Erythroblast (primary cell): ENCODE results near the gene DDOST.

Source experiments
- DNase-seq, 2 experiments: peaks; one replicate each; lab custom pipeline; 2025; lab: John Stamatoyannopoulos, UW
- GATA1 ChIP-seq: IDR thresholded peaks from 2 replicates; pipeline ENCODE4 v1.6.1; 2011; ENCODE audit warnings: low read depth, mild to moderate bottlenecking, control low read depth, low read length, moderate library complexity
- POLR2A ChIP-seq: IDR thresholded peaks from 2 replicates; pipeline ENCODE4 v1.6.1; 2011; ENCODE audit warnings: mild to moderate bottlenecking, low read length

Gene DDOST

GRCh38 chr1:20636785-20637347 lies 24.3 kb downstream of the DDOST start:
- TF ChIP-seq GATA1 = no peak
- TF ChIP-seq POLR2A = no peak
- DNase-seq = no peak

DNA sequence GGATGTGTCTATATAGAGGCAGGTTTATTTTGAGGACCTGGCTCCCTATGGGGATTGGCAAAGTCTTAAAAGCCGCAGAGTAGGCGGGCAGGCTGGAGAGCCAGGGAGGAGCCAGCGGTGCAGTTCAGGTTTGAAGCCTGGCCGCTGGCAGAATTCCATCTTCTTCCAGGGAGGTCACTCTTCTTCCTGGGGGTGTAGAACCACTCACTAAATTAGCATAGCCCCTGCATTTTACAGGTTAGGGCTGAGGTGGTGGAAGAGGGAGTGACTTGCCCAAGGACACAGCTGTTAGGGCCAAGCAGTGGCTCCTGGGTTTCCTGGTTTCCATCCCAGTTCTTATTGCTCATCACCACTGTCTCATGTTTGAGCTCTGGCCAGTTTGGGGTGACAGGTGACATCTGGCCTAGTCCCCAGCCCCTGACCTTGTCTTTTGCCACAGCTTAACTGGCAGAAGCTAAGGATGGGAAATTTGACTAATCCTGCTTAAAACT lies 26.5 kb downstream of the DDOST start:
- DNase-seq = peak; percentile 46 to 56
- TF ChIP-seq GATA1 (no peak), POLR2A (no peak)

DNA sequence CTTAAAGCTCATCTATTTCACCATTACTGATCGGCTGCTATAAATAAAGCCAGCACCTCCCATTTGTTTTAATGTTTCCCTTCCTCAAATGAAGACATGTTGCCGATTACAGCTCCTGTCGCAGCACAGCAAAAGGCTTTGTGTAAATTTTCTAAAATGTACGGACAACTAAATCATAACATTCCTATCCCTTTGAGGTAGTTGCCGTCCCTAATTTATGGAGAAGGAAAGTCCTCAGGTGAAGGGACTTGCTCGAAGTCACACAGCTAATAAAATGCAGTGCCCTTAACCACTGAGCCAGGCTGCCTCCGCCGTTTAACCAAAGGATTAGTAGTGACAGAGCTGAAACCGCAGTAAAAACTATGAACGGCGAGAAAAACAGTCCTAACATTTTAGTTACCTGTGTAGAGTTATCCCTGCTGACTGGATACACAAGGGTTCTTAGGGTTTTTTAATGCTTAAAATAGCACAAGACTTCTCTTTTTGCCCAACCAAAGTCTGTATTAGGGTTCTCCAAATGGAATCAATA lies 27.0 kb downstream of the DDOST start:
- DNase-seq = no peak
- TF ChIP-seq POLR2A (no peak), GATA1 (no peak)

DNA sequence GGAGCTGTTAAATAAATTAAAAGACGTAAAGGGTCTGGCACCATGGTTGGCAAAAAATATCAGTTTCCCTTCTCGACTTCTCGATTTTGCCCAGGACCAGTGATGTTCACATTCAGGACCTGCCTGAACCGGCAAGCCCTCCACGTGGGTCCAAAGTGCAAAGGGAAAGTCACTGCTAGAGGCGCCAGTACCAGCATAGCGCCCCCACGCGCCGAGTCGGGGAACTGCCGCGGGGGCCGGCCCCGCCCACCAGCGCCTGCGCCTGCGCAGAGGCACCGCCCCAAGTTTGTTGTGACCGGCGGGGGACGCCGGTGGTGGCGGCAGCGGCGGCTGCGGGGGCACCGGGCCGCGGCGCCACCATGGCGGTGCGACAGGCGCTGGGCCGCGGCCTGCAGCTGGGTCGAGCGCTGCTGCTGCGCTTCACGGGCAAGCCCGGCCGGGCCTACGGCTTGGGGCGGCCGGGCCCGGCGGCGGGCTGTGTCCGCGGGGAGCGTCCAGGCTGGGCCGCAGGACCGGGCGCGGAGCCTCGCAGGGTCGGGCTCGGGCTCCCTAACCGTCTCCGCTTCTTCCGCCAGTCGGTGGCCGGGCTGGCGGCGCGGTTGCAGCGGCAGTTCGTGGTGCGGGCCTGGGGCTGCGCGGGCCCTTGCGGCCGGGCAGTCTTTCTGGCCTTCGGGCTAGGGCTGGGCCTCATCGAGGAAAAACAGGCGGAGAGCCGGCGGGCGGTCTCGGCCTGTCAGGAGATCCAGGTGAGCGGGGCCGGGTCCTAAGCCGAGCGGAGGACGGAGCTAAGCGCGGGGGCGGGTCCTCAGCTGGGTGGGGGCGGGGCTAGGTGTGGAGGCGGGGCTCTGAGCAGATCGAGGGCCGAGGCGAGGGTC lies 27.7 kb downstream of the DDOST start, which contains the start of gene PINK1:
TSS of gene PINK1 (plus strand) at position 269 of the 875 bp plus-strand sequence. CDS start at position 360, 91 bp downstream.
- no peak for TF ChIP-seq GATA1
- peak; percentile 81 for TF ChIP-seq POLR2A
- peak; percentile 86 to 92 for DNase-seq

DNA sequence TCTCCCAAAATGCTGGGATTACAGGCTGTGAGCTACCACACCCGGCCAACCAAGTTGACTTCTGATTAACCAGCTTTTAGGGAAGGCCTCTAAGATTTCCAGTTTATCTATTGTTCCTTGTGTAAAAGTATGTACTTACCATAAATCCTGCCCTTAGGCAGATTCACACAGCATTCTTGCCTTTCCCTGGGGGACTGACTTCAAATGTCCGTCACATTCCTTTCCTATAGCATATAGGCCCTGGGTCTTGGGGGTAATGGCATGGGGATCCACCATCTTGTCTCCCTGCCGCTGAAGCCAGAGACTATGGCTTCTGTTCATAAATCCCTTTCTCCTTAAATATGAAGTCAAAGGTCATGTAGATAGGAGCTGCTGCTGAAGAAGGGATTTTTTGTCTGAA lies 28.8 kb downstream of the DDOST start:
- TF ChIP-seq POLR2A = no peak
- TF ChIP-seq GATA1 = no peak
- DNase-seq = no peak

GRCh38 chr1:20630729-20631128 lies 30.4 kb downstream of the DDOST start:
- peak; percentile 24 to 52 for DNase-seq
- no peak for TF ChIP-seq GATA1
- TF ChIP-seq POLR2A = no peak

- no peak for TF ChIP-seq GATA1
- TF ChIP-seq POLR2A = no peak
- DNase-seq = no peak
Measured at GRCh38 chr1:20626524-20626923, 34.6 kb downstream of the DDOST start.

DNA sequence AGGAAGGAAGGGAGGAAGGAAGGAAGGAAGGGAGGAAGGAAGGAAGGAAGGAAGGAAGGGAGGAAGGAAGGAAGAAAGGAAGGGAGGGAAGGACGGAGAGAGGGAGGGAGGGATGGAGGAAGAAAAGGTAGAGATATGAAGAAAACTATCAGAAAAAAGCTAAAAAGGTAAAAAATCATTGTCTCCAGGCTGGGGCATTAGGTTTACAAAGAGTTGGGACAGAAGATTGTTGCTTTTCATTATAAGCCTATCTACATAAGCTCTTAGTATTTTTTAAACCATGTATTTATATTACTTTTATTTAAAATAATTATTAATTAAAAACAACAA lies 35.1 kb downstream of the DDOST start:
- DNase-seq = no peak
- TF ChIP-seq GATA1 (no peak), POLR2A (no peak)

DNA sequence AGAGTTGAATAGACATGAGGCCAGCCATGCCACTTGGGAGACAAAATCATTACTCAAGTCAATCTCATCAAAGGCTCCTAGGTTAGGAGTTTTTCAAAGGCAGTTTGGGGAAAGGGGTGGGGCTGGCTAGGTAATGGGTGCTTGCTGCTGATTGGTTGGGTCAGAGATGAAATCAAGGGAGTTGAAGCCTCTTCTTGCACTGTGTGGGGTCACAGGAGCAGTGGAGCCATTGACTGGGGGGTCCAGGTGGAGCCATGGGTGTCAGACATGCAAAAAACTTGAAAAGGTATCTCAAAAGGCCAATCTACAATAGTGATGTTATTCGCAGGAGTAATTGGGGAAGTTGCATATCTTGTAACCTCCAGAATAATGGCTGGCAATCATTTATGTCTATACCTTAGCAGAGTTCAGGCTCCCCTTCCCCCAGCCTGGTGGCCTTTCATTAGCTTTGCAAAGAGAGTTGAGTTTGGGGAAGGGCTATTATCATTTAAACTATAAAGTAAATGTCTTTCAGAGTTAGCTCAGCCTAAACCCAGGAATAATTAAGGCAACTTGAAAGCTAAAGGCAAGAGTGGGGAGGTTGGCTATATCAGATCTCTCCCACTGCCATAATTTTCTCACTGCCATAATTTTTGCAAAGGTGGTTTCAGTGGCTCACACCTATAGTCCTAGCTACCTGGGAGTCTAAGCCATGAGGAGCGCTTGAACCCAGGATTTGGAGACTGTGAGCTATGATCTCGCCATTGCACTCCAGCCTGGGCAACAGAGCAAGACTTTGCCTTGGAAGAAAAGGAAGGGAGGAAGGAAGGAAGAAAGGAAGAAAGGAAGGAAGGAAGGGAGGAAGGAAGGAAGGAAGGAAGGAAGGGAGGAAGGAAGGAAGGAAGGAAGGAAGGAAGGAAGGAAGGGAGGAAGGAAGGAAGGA lies 35.7 kb downstream of the DDOST start:
- no peak for DNase-seq
- no peak for TF ChIP-seq POLR2A
- TF ChIP-seq GATA1 = no peak

DNA sequence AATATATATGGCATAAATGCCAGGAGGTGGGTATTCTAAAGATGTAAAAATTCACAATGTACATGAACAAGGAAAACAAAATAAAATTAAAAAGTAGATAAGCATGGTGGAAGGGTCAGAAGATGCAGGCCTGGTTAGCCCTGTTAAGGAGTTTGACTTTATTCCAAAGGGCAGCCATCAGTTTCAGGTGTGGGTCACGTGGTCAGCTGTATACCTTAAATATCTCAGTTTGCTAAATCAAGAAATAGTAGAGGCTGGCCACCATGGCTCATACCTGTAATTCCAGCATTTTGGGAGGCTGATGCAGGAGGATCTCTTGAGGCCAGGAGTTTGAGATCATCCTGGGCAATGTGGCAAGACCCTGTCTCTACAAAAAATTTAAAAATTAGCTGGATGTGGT lies 36.5 kb downstream of the DDOST start:
- TF ChIP-seq POLR2A (no peak), GATA1 (no peak)
- no peak for DNase-seq

- no peak for TF ChIP-seq GATA1
Measured at GRCh38 chr1:20621012-20621411, 40.2 kb downstream of the DDOST start.

DNA sequence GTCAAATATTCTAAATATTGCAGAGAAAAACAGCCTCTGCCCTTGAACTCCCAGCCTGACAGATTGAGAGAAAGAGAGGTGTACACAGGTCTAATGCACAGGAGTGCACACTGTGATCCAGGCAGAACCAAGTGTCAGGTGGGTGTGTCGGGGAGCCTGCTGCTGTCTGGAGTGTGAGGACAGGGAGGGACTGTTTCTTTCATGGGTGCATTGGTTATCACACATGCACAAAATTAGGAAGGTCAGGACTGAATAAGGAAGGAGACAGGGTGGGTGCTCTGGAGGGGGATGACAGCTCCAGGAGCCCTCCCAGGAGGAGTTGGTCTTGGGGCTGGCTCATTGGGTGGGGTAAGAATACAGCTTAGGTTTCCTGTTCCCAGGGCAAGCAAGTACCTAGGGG lies 41.2 kb downstream of the DDOST start:
- TF ChIP-seq POLR2A (no peak), GATA1 (no peak)
- DNase-seq = no peak

More at GRCh38 chr1:20621012-20621411, 40.2 kb downstream of the DDOST start:
- DNase-seq = no peak

DNA sequence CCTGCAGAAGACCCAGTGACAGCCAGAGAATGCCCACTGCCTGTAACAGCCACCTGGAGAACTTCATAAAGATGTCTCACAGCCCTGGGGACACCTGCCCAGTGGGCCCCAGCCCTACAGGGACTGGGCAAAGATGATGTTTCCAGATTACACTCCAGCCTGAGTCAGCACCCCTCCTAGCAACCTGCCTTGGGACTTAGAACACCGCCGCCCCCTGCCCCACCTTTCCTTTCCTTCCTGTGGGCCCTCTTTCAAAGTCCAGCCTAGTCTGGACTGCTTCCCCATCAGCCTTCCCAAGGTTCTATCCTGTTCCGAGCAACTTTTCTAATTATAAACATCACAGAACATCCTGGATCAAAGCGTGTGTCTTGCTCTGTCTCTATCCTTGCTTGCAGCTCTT lies 42.6 kb downstream of the DDOST start:
- DNase-seq = no peak
- TF ChIP-seq GATA1 (no peak), POLR2A (no peak)
